Measurements from ENCODE around the gene WNT7A.

Gene WNT7A

DNA sequence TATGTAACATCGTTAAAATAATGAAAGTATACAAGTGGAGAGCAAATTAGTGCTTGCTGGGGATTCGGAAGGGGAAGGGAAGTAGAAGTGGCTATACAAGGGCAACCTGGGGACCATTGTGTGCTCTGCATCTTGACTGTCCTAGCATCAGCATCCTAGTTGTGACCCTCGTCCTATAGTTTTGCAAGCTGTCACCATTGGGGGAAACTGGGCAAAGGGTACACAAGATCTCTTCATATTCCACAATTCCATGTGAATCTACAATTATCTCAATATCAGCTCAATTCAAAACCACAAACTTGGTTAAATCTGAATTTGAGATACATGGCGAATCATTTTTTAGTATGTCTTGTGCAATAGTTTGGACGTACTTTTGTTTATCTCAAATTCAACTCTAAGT lies 30.9 kb downstream of the WNT7A start:
- in situ Hi-C loops (cut with MboI; ENCODE audit: low sequenced_read_pairs) = no loop called here

DNA sequence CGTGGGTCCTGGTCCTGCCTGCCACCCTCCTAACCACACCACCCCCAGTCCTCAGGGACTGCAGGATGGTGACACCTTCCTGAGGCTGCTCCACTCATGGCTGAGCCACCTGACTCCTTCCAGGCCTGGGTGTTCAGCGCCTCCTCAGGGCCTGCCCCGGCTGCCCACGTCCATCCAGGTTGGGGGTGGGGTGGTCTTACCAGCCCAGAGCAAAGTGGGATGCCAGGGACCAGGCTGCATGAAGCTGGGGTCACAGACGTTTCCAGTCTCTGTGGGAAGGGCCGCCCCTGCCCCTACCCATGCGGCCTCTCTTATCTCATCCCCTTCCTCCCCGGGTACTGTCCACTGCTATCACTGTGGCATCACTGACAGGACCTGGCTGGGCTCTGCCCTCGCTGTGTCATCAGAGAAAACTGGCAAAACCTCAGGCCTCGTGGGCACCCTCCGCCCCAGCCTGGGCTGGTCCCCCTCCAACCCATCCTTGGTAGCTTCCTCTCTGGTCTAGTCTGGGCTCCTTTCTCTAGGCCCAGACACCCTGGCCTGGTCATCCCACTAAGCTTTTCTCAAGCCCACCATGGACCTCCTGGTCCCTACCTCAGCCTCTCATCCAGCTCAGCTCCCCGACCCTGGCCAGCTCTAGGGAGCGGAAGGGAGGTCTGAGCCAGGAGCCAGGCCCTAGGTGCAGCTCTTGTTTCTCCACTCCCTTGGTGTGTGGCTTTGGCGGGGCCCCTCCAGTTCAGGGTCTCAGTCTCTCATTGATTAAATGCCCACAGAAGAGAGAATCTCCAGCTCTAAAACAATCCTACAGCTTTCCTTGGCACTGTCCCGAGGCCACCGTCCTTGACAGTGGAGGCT lies 32.9 kb downstream of the WNT7A start:
- in situ Hi-C loops (cut with MboI; ENCODE audit: low sequenced_read_pairs) = no loop called here

DNA sequence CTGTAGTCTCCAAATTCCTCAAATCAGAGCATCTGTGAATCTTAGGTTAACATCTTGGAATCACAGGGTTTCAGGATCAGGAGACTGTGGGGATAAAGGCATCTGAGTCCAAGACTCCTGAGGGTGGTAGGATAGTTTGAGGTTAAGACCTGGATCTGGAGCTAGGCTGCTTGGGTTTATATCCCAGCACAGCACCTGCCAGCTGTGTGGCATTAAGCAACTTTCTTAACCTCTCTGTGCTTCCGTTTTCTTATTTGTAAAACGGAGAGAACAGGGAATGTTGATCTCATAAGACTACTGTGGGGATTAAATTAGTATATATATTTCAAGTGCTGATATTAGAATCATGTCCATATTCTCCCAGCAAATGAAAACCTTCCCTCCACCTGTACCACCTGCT lies 33.6 kb downstream of the WNT7A start:
- in situ Hi-C loops (cut with MboI; ENCODE audit: low sequenced_read_pairs) = no loop called here

DNA sequence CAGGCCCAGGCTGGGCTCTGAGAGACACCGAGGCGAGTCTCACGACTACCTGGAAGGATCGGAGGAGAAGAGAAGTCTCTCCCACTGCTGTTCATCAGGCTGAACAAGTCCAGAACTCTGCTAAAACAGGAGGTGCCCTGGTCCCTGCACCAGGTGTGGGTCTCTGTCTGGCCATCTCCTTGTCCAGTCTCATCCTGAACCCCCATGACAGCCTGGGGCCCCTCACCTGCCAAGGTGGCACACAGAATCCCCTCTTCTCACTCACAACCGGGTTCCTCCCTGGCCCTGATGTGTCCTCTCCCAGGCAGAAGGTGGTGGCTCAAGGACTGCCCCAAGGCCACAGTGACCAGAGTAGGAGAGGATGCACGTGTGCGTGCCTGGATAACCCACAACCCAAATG lies 34.1 kb downstream of the WNT7A start:
- in situ Hi-C loops (cut with MboI; ENCODE audit: low sequenced_read_pairs) = no loop called here

DNA sequence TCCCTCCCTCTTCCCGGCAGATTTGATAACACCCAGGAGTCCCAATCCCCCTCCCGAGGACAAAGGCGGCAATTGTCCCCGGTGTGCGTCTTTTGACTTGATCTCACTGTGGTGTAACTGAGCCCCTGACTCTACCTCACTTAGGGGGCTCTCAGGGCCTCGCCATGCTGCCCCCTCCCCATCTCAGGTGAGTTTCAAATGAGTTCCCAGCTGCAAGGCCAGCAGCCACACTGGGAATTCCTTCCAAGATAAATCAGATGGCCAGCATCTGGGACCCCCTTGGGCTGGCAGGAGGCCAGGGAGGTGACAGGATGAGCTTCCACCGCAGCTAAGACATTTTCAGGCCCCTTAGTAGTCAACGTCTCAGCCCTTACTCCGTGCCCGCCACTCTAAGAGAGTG lies 35.0 kb downstream of the WNT7A start:
- in situ Hi-C loops (cut with MboI; ENCODE audit: low sequenced_read_pairs) = no loop called here

- in situ Hi-C loops (cut with MboI; ENCODE audit: low sequenced_read_pairs) = no loop called here
Measured at GRCh38 chr3:13844286-13844685, 35.6 kb downstream of the WNT7A start.

GRCh38 chr3:13843351-13843750 lies 36.5 kb downstream of the WNT7A start:
- in situ Hi-C loops (cut with MboI; ENCODE audit: low sequenced_read_pairs) = no loop called here

DNA sequence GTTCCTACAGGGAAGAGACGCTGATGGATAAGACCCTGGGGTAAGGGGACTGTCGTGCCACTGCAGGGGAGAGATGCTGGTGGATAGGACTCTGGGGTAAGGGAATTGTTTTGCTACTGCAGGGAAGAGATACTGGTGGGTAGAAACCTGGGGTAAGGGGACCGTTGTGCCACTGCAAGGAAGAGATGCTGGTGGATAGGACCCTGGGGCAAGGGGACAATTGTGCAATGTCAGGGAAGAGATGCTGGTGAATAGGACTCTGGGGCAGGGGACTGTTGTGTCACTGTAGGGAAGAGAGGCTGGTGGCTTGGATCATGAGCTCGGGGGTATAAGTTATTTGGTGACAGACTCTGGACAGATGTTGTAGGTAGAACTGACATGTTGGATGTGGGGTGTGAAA lies 37.6 kb downstream of the WNT7A start:
- in situ Hi-C loops (cut with MboI; ENCODE audit: low sequenced_read_pairs) = no loop called here

GRCh38 chr3:13841826-13842225 lies 38.0 kb downstream of the WNT7A start:
- in situ Hi-C loops (cut with MboI; ENCODE audit: low sequenced_read_pairs) = no loop called here

DNA sequence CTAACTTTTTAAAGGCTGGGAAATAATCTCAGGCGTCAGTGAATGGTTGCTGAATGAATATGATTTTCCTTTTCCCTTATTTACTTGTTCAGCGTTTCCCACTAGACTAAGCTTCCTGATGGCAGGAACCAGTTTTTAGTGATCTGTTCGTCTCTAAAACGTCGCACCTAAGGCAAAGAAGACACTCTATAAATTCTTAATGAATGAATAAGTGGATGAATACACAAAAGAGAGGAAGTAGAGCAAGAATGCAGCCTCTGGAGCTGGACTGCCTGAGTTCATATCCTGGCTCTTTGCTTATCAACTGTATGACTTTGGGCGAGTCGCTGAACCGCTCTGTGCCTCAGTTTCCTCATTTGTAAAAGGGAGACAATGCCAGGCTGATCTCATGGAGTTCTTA lies 38.7 kb downstream of the WNT7A start:
- in situ Hi-C loops (cut with MboI; ENCODE audit: low sequenced_read_pairs) = no loop called here

- in situ Hi-C loops (cut with MboI; ENCODE audit: low sequenced_read_pairs) = no loop called here
Measured at GRCh38 chr3:13840456-13840855, 39.4 kb downstream of the WNT7A start.

GRCh38 chr3:13839726-13840340 lies 40.0 kb downstream of the WNT7A start:
- in situ Hi-C loops (cut with MboI; ENCODE audit: low sequenced_read_pairs) = no loop called here

DNA sequence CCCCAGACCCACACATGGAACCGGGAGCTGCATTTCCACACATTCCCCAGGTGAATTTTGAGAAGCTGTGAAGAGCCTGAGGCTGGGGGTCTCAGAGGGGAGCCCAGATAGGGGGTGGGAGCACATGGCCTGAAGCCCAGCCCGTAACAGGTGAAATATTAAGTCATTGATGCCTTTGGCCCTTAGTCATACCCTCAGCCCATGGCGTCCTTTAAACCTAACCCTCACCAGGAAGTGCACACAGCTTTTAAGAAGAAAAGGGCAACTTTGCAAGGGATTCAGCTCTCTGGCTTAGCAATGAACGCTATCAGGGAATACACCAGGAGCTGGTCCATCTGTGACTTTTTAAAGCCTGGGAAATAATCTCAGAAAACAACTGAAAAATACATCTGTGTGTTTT lies 40.6 kb downstream of the WNT7A start:
- in situ Hi-C loops (cut with MboI; ENCODE audit: low sequenced_read_pairs) = no loop called here

DNA sequence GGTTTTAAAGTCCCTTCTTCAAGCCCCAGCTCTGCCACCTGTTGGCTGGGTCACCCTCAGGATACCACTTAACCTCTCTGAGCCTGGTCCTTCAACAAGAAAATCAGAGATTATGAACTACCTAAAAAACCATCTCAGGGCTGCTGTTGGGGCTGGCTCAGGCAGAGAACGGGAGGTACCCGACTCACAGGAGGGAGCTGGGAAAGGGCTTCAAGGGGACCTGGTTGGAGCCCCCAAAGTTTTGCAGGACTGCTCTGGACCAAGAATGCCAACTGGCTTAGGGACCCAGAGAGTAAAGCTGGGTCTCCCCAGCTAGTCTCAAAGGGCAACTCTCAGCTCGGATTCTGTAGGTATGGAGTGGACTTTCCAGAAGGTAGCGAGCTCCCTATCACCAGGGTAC lies 41.5 kb downstream of the WNT7A start:
- in situ Hi-C loops (cut with MboI; ENCODE audit: low sequenced_read_pairs) = no loop called here

DNA sequence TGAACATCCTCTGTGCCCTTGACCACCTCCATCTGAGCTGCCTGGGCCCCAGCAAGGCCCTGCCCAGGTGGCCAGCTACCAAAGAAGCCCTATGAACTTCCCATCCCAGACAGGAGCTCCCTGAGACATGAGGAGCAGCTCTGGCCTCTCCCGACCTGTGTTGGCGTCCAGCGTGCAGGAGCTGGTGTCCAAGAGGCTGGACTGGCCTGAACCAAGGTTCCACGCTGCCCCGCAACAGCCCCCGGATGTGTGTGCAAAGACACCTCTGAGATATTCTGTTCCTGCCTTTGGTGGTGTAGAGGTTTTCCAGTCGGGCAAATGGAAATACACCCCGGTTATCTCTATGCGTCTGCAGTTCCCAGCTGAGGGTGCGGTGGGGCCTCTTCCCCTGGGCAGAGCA lies 42.1 kb downstream of the WNT7A start:
- in situ Hi-C loops (cut with MboI; ENCODE audit: low sequenced_read_pairs) = no loop called here

DNA sequence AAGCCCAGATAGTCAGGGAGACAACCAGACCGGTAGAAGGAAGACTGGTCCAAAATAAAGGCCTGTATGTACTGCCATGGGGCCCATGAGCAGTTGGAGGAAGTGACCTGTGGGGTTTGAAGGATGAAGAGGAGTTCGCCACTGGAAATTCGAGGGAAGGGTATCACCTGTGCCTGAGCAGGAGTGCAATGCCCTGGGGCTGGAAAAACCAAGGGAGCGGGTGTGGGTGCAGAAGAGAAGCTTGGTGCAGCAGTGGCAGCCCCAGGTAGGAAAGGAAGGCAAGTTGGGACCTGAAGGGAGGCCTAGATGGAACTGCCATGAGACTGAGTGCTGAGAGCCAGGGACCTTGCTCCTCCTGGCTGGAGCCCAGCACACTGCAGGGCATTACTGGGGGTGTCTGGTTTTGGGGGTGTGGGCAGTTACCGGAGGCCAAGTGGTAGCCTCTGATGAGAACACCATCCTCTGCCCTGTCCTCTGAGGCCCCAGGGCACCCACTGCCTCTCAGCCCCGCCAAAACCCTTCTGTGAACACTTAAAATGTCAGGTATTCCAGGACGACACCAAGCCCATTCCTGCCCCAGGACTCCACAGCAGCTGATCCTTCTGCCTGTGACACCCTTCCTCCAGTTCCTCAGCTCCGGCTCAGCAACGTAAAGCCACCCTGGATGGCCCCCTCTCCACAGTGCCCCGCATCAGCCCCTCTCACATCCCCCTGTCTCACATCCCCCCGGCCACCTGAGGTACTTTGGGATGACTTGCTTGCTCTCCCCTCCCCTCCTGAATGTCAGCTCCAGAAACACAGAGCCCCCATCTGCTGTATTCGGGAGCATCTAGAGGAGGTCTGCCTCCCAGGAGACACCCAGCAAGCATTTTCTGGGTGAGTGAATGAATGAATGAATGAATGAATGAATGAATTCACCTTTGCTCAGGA lies 42.9 kb downstream of the WNT7A start:
- in situ Hi-C loops (cut with MboI; ENCODE audit: low sequenced_read_pairs) = no loop called here

GRCh38 chr3:13835246-13835645 lies 44.6 kb downstream of the WNT7A start:
- in situ Hi-C loops (cut with MboI; ENCODE audit: low sequenced_read_pairs) = no loop called here

DNA sequence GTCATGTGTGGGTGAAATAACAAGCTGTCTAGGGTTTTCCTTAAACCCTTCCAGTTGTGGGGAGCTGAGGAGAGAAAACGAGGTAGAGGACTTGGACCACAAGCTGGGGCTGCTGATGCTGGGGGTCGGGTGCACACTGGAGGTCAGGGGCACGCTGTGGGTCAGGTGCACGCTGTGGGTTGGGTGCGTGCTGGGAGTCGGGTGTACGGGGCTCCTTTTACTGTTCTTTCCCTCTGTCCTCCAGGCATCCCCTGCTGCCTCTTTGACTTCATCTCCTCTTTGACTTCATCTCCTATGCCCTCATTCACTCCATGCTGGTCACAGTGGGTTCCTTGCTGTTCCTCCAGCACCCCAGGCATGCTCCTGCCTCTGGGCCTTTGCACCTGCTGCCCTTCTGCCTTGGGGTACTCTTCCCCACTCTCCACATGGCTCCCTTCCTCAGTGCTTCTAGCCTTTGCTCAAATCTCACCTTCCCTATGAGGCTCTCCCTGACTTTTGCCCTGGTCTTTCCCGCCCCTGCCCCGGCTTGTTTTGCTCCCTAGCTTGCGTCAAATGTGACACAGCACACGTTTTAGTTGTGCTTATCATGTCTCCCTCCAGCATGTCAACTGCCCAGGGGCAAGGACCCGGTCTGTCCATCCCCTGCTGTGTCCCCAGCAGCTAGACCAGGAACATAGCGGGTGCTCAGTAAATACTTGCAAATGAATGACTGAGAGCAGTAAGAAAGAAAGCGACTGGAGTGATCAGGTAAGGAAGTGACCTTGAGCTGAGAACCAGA lies 45.4 kb downstream of the WNT7A start:
- in situ Hi-C loops (cut with MboI; ENCODE audit: low sequenced_read_pairs) = no loop called here

DNA sequence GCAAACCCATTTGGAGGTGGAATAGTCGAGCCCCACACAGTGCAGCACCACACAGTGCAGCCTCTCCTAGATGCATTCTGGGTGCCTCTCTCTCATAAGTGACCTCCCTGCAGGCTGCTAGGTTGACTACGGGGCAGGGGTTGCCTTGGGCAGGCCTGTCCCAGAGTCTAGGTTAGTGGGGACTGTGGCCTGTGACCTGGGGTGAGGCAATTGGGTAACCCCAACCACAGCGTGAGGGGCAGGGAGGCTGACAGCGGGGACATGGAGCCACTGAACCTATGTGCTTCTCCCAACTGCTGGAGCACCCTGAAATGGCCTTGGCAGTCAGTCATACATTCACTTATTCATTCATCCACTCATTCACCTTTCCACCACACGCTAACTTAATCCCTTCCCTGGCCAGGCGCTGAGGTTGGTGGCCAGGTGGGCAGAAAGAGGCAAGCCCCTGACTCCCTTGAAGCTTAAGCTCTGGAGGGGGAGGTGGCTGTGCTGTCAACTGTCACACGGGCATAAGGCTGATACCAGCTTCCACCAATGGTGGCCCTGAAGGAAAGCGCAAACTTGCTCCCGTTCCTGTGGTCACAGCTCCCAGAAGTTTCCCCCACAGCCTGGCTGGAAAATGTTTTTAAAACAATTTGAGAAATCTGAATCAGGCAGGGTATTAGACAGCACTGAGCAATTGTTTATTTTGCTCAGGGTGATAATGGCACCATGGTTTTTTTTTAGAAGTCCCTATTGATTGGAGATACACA lies 46.2 kb downstream of the WNT7A start:
- in situ Hi-C loops (cut with MboI; ENCODE audit: low sequenced_read_pairs) = no loop called here

- in situ Hi-C loops (cut with MboI; ENCODE audit: low sequenced_read_pairs) = no loop called here
Measured at GRCh38 chr3:13832130-13832529, 47.7 kb downstream of the WNT7A start.

All from HL-60/S4 treated with phorbol 12-myristate 13-acetate at 8.2 ng/mL for 4 days and 3 days (cell line).